ENCODE data around the gene RABL3.
"Not testable (repeated sequence)": the region's sequence is repeated elsewhere in the genome, so short reads cannot be mapped to it uniquely, and the experiment has no call there.

- not testable (repeated sequence) for TF ChIP-seq CTCF (conservative IDR thresholded peaks at IDR 0.05; ENCODE audit: low read depth, low read length); SMC3 (IDR thresholded peaks at IDR 0.05; ENCODE audit: low read depth, low read length); USF2 (IDR thresholded peaks at IDR 0.05; ENCODE audit: low read depth, low read length); POLR2A (IDR thresholded peaks at IDR 0.05; ENCODE audit: low read depth, low read length); MAFK (IDR thresholded peaks at IDR 0.05; ENCODE audit: low read depth, low read length); RAD21 (IDR thresholded peaks at IDR 0.05; ENCODE audit: low read length); CEBPB (IDR thresholded peaks at IDR 0.05; ENCODE audit: low read depth, low read length); FOS (IDR thresholded peaks at IDR 0.05; ENCODE audit: low read depth, low read length); CHD1 (IDR thresholded peaks at IDR 0.05; ENCODE audit: low read depth, low read length); RCOR1 (IDR thresholded peaks at IDR 0.05; ENCODE audit: insufficient replicate concordance, low read length); MXI1 (IDR thresholded peaks at IDR 0.05; ENCODE audit: borderline replicate concordance, low read depth, low read length); RFX5 (IDR thresholded peaks at IDR 0.05; ENCODE audit: low read depth, low read length); ELK1 (IDR thresholded peaks at IDR 0.05; ENCODE audit: borderline replicate concordance, low read depth, low read length)
Measured at GRCh38 chr3:120758551-120758950, 16.2 kb upstream of the RABL3 start.
